OCI-LY7 (cell line): ENCODE data around the gene COL20A1. TPM values are rescaled to one million over a fixed set of nuclear protein-coding genes. Genes with fewer than 3 reads are reported as not detected.

Source experiments
- BruUV-seq: library from RNA; stranded (reverse); fragments of 400-500 nt; replicated peaks from 2 replicates; lab custom pipeline; 2021; lab: Mats Ljungman, UMichigan
- CTCF ChIA-PET: fragments of 300-600 bp; sonication (Branson Sonifier 250); formaldehyde crosslinking; loops from one replicate; lab custom pipeline; 2022; ENCODE audit warnings: antibody characterized with exemption; ENCODE audit not compliant: unreplicated experiment; lab: Charles Lee
- POLR2A ChIA-PET: fragments of 300-600 bp; sonication (Branson Sonifier 250); formaldehyde crosslinking; loops from one replicate; lab custom pipeline; 2022; ENCODE audit warnings: antibody characterized with exemption; lab: Charles Lee
- DNase-seq: peaks from one replicate; pipeline ENCODE4 v3.0.0-alpha.2; 2015; ENCODE audit warnings: low spot score
- H2AFZ ChIP-seq: fragments of 200-600 bp; sonication (generic), shearing (Covaris generic); 2 replicates; pipeline ENCODE4 v1.6.1; 2014; ENCODE audit warnings: mild to moderate bottlenecking, antibody characterized with exemption, low read length, moderate library complexity
- H3K27ac ChIP-seq: fragments of 200-600 bp; sonication (generic); 2 replicates; pipeline ENCODE4 v1.5.1; 2014; ENCODE audit warnings: mixed run types, low read depth, mild to moderate bottlenecking, moderate library complexity, low read length, inconsistent platforms; ENCODE audit not compliant: poor library complexity, severe bottlenecking
- H3K36me3 ChIP-seq: fragments of 200-600 bp; sonication (generic); 2 replicates; pipeline ENCODE4 v1.6.1; 2014; ENCODE audit warnings: mild to moderate bottlenecking, antibody characterized with exemption, low read length, moderate library complexity, mixed read lengths; ENCODE audit not compliant: insufficient read depth
- H3K4me1 ChIP-seq: fragments of 200-600 bp; sonication (generic); 2 replicates; pipeline ENCODE4 v1.5.1; 2014; ENCODE audit warnings: mild to moderate bottlenecking, low read length; ENCODE audit not compliant: insufficient read depth, poor library complexity, severe bottlenecking
- H3K4me2 ChIP-seq: fragments of 200-600 bp; sonication (generic); 2 replicates; pipeline ENCODE4 v1.6.1; 2014; ENCODE audit warnings: mild to moderate bottlenecking, low read length
- H3K4me3 ChIP-seq: fragments of 200-600 bp; sonication (generic); 2 replicates; pipeline ENCODE4 v1.5.1; 2014; ENCODE audit warnings: mild to moderate bottlenecking, low read depth, low read length; ENCODE audit not compliant: poor library complexity, severe bottlenecking
- H3K79me2 ChIP-seq: fragments of 200-600 bp; sonication (generic); 2 replicates; pipeline ENCODE4 v1.6.1; 2016; ENCODE audit warnings: low read depth, mild to moderate bottlenecking, low read length, moderate library complexity, mixed read lengths; ENCODE audit not compliant: insufficient read depth
- H3K9me2 ChIP-seq: fragments of 200-600 bp; sonication (generic); 2 replicates; pipeline ENCODE4 v1.6.1; 2016; ENCODE audit warnings: mild to moderate bottlenecking, low read length, mixed read lengths; ENCODE audit not compliant: insufficient read depth
- H3K9me3 ChIP-seq: fragments of 200-600 bp; sonication (generic); 2 replicates; pipeline ENCODE4 v1.6.1; 2014; ENCODE audit warnings: mild to moderate bottlenecking, mixed run types, low read length, mixed read lengths
- H4K20me1 ChIP-seq: fragments of 200-600 bp; sonication (generic); 2 replicates; pipeline ENCODE4 v1.6.1; 2014; ENCODE audit warnings: mild to moderate bottlenecking, antibody characterized with exemption, low read length, moderate library complexity, mixed read lengths; ENCODE audit not compliant: insufficient read depth
- CTCF ChIP-seq: fragments of 200-600 bp; sonication (generic); conservative IDR thresholded peaks from 2 replicates; pipeline ENCODE4 v1.5.1; 2014; ENCODE audit warnings: mild to moderate bottlenecking, antibody characterized with exemption, low read length, moderate library complexity, mixed read lengths
- EZH2phosphoT487 ChIP-seq: fragments of 200-600 bp; sonication (generic); IDR thresholded peaks from 2 replicates; pipeline ENCODE4 v1.6.1; 2018; ENCODE audit warnings: low read depth, borderline replicate concordance, mild to moderate bottlenecking, mixed run types, antibody characterized with exemption, low read length, moderate library complexity, mixed read lengths
- intact Hi-C: fragments of 100-400 bp; cut with micrococcal nuclease; formaldehyde crosslinking; loops from one replicate; pipeline ENCODE4 v1.10.0; 2022; ENCODE audit not compliant: unreplicated experiment
- total RNA-seq, 2 experiments: library from RNA; depleted of rRNA in 1 of 2; stranded (reverse); fragments of >200 nt in 1 of 2; shearing (Covaris generic) in 1 of 2; gene quantifications; 2 replicates each; pipeline ENCODE4 v1.2.3, GENCODE V29; 2014 to 2022

The COL20A1 gene
- total RNA-seq, 2 experiments from 2014 or later = 0.15 TPM; not detected in 1

- CTCF ChIA-PET = no interaction called here
- H2AFZ ChIP-seq = no peak overlapping the region
These were observed 61.8 kb downstream of the COL20A1 start for GRCh38 chr20:63354636-63355350.

GRCh38 chr20:63355781-63356295 is 62.9 kb downstream of the COL20A1 start:
- no peaks in the 10 kb centered on the region for H3K79me2 ChIP-seq
- H4K20me1 ChIP-seq = no peaks in the 10 kb centered on the region
- DNase-seq = no peak
- no peaks in the 10 kb centered on the region for H3K9me2 ChIP-seq
- no peak overlapping the region for H3K4me2 ChIP-seq
- H3K4me3 ChIP-seq = no peak overlapping the region
- H3K36me3 ChIP-seq = no peaks in the 10 kb centered on the region
- TF ChIP-seq EZH2phosphoT487 (no peak), CTCF (no peak)
- ChIA-PET CTCF (no interaction called here), POLR2A (no interaction called here)
- no peak overlapping the region for H3K27ac ChIP-seq
- intact Hi-C loops = no loop called here
- no peaks in the 10 kb centered on the region for H3K4me1 ChIP-seq
- H2AFZ ChIP-seq = no peak overlapping the region
- no TSS peak for BruUV-seq
- H3K9me3 ChIP-seq = no peaks in the 10 kb centered on the region

More at GRCh38 chr20:63354636-63355350, 61.8 kb downstream of the COL20A1 start:
- H3K4me2 ChIP-seq = no peak overlapping the region
- H3K9me2 ChIP-seq = no peaks in the 10 kb centered on the region
- no TSS peak for BruUV-seq
- no peaks in the 10 kb centered on the region for H3K36me3 ChIP-seq
- no peak overlapping the region for H3K27ac ChIP-seq
- H3K4me1 ChIP-seq = no peaks in the 10 kb centered on the region
- TF ChIP-seq EZH2phosphoT487 (no peak), CTCF (no peak)
- intact Hi-C loops = no loop called here
- DNase-seq = no peak
- POLR2A ChIA-PET = no interaction called here
- no peaks in the 10 kb centered on the region for H4K20me1 ChIP-seq
- H3K4me3 ChIP-seq = no peak overlapping the region
- no peaks in the 10 kb centered on the region for H3K79me2 ChIP-seq
- no peaks in the 10 kb centered on the region for H3K9me3 ChIP-seq

- H3K4me3 ChIP-seq = no peak overlapping the region
- H3K9me2 ChIP-seq = no peaks in the 10 kb centered on the region
- no peak overlapping the region for H3K4me2 ChIP-seq
- no peaks in the 10 kb centered on the region for H3K79me2 ChIP-seq
- ChIA-PET POLR2A (no interaction called here), CTCF (no interaction called here)
- no TSS peak for BruUV-seq
- H2AFZ ChIP-seq = no peak overlapping the region
- intact Hi-C loops = no loop called here
- no peaks in the 10 kb centered on the region for H3K36me3 ChIP-seq
- no peaks in the 10 kb centered on the region for H3K9me3 ChIP-seq
- no peak for DNase-seq
- no peak overlapping the region for H3K27ac ChIP-seq
- TF ChIP-seq CTCF (no peak), EZH2phosphoT487 (no peak)
- H3K4me1 ChIP-seq = no peaks in the 10 kb centered on the region
- no peaks in the 10 kb centered on the region for H4K20me1 ChIP-seq
These were observed 63.5 kb downstream of the COL20A1 start for GRCh38 chr20:63356511-63356910.
